Lower lobe of right lung (tissue), 2 donors: Measurements from ENCODE around the gene STK32B. TPM values are rescaled to one million over a fixed set of nuclear protein-coding genes. Genes with fewer than 3 reads are reported as not detected.

ENCODE experiments used
- ATAC-seq, 2 donors: fragments of 200-7000 bp; cut with Tn5 transposase; one replicate each; pipeline ENCODE4 v1.9.1; 2020 to 2022; ENCODE audit warnings: mild to moderate bottlenecking in 2 of 2, moderate library complexity in 2 of 2
- DNase-seq: peaks from one replicate; pipeline ENCODE4 v3.0.0-alpha.2; 2020
- H3K27ac ChIP-seq: fragments of 200-600 bp; one replicate; pipeline ENCODE4 v1.8.0; 2022
- H3K27me3 ChIP-seq: fragments of 200-600 bp; one replicate; pipeline ENCODE4 v1.8.0; 2022; ENCODE audit warnings: low read depth
- H3K36me3 ChIP-seq: fragments of 200-600 bp; one replicate; pipeline ENCODE4 v1.8.0; 2022; ENCODE audit warnings: mild to moderate bottlenecking
- H3K4me1 ChIP-seq: fragments of 200-600 bp; one replicate; pipeline ENCODE4 v1.8.0; 2022
- H3K4me3 ChIP-seq: fragments of 200-600 bp; one replicate; pipeline ENCODE4 v1.8.0; 2022; ENCODE audit warnings: mild to moderate bottlenecking
- H3K9me3 ChIP-seq: fragments of 200-600 bp; one replicate; pipeline ENCODE4 v1.8.0; 2022
- CTCF ChIP-seq: fragments of 200-600 bp; IDR thresholded peaks from one replicate; pipeline ENCODE4 v1.8.0; 2022; ENCODE audit warnings: antibody characterized with exemption, mild to moderate bottlenecking
- intact Hi-C: fragments of 100-400 bp; cut with DNase I; formaldehyde crosslinking; loops from one replicate; pipeline ENCODE4 v1.11.0; 2022
- total RNA-seq: library from RNA; stranded (reverse); fragmentation: NEBNext Ultra II Directional; extraction: Animal tissue kit (Norgen Biotek cat#: 25700); gene quantifications from one replicate; pipeline ENCODE4 v1.2.1, GENCODE V29; 2021
- donor health status: DM: no; HTN: yes; CAD: no; lungs with severe emphysema.

Gene STK32B
- total RNA-seq, 1 donor from 2014 or later = 1.3 TPM

- no peak for TF ChIP-seq CTCF
- Histone ChIP-seq H3K9me3 (no peaks in the 10 kb centered on the region), H3K4me3 (no peak overlapping the region), H3K27me3 (no peaks in the 10 kb centered on the region), H3K4me1 (no peaks in the 10 kb centered on the region), H3K27ac (no peak overlapping the region), H3K36me3 (no peaks in the 10 kb centered on the region)
- intact Hi-C loops = no loop called here
- DNase-seq (no peak), ATAC-seq (no peak)
These were observed 154.9 kb downstream of the STK32B start for GRCh38 chr4:5206016-5206790.

DNA sequence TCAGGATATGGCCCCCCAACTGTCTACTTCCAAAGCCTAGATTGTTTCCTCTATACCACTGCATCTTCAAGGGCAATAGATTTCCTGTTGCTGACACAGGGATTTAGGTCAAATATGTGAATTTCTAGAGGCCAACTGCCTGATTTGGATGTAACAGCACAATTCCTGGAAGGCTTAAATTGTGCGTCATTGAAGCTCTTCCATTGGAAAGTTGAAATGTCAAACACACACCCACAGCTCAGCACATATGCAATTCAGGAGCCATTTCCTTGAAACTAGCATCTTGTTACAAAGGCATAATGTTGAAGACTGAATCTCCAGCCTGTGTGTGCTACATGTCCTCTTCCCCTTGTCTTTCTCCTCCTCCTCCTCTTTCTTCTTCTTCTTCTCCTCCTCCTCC, 158.6 kb downstream of the STK32B start:
- no peak for DNase-seq
- no peaks in the 10 kb centered on the region for H3K36me3 ChIP-seq

GRCh38 chr4:5211282-5211839, 160.1 kb downstream of the STK32B start:
- no peaks in the 10 kb centered on the region for H3K27me3 ChIP-seq
- no peak for DNase-seq
- no peak for ATAC-seq
- H3K4me3 ChIP-seq = no peak overlapping the region
- TF ChIP-seq CTCF = no peak
- H3K36me3 ChIP-seq = no peaks in the 10 kb centered on the region
- H3K27ac ChIP-seq = no peak overlapping the region
- intact Hi-C loops = no loop called here
- H3K9me3 ChIP-seq = no peaks in the 10 kb centered on the region
- H3K4me1 ChIP-seq = no peaks in the 10 kb centered on the region

More for the DNA sequence above, 158.6 kb downstream of the STK32B start:
- intact Hi-C loops = no loop called here
- Histone ChIP-seq H3K27me3 (no peaks in the 10 kb centered on the region), H3K27ac (no peak overlapping the region), H3K9me3 (no peaks in the 10 kb centered on the region), H3K4me1 (no peaks in the 10 kb centered on the region), H3K4me3 (no peak overlapping the region)
- TF ChIP-seq CTCF = no peak
- no peak for ATAC-seq

DNA sequence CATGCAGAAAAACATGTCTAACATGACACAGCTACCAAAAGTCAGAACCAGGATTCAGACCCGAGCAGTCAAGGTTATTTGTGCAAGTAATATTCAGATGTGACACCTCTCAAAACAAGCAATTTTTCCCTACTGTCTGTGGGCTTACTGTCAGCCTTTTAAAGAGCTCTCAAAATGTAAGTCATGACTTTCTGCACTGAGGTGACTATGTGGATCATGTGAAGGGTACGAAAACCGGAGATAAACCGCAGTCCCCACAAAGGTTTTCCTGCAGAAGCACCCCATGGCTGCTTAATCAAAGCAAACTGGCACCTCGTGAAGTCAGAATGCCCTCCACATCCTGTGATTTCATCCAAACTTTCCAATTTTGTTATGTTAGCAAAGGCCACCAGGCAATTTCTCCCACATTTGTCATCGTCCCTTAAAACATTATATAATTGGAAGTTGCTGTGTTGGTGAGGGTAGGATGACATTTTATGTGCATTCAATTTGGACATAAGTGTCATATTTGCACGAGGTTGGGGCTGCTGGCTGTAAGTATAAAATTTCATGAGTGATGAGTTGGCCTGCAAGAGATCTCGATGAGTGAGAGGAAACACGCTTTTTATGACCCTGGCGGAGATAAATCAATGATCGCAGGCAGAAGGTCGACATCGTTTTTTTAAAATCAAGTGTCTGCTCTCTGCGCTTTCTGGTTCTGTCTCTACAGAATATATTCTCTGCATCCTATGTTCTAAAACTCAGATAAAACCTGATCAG, 161.2 kb downstream of the STK32B start:
- H3K36me3 ChIP-seq = no peaks in the 10 kb centered on the region
- intact Hi-C loops = no loop called here

More for the DNA sequence above, 161.2 kb downstream of the STK32B start:
- ATAC-seq = no peak
- H3K4me3 ChIP-seq = no peak overlapping the region
- no peak for DNase-seq
- no peaks in the 10 kb centered on the region for H3K27me3 ChIP-seq
- no peak for TF ChIP-seq CTCF
- no peak overlapping the region for H3K27ac ChIP-seq
- no peaks in the 10 kb centered on the region for H3K9me3 ChIP-seq
- no peaks in the 10 kb centered on the region for H3K4me1 ChIP-seq
